ENCODE results near the gene GPX2. TPM values are rescaled to one million over a fixed set of nuclear protein-coding genes. Genes with fewer than 3 reads are reported as not detected.

The GPX2 gene
- total and polyA plus RNA-seq, 10 of the 15 experiments (the other 5 are each of a cell fraction or from before 2014, with no cell fraction given), result not detected

DNA sequence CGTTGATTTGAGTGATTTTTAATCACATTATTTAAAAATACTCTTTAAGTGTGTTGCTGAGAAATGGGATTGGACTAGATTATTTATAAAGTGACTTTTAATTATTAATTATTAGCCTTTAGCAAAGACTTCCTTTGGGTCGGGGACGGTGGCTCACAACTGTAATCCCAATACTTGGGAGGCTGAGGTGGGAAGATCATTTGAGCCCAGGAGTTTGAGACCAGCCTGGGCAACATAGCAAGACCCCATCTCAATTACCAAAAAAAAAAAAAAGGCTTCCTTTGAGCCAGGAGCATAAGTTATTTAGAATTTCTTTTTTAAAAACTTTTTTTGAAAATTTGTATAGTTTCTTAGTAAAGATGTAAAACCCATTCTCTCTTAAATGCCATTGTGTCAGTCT, 19.5 kb downstream of the GPX2 start:
- Histone ChIP-seq H3K4me3 (no peak overlapping the region), H3K27me3 (replicated peaks in 1 of 2; ENCODE audit: control insufficient read depth in 2 of 2, insufficient read depth in 2 of 2, low read length in 1 of 2) (no peaks in the 10 kb centered on the region), H3K79me2 (ENCODE audit: control insufficient read depth, insufficient read depth, low read length) (peaks cover 28% of the 10 kb centered on the region), H3K36me3 (ENCODE audit: control insufficient read depth in 2 of 2, insufficient read depth in 2 of 2, low read length in 1 of 2) (peaks cover 2 to 17% of the 10 kb centered on the region in 2 experiments; a peak in 2 of 4 replicates), H3K27ac (ENCODE audit: control insufficient read depth, insufficient read depth) (no peak overlapping the region), H3K4me2 (ENCODE audit: control insufficient read depth, insufficient read depth) (no peak overlapping the region), H3K4me1 (ENCODE audit: control insufficient read depth, insufficient read depth, low read length) (peaks cover 3% of the 10 kb centered on the region), H3K9ac (ENCODE audit: control insufficient read depth, insufficient read depth, low read length) (no peak overlapping the region), H4K20me1 (ENCODE audit: control insufficient read depth, insufficient read depth) (no peaks in the 10 kb centered on the region), H3K9me3 (replicated peaks; ENCODE audit: control insufficient read depth, insufficient read depth, low read length) (no peaks in the 10 kb centered on the region; the same call in 2 of the 3 replicates), H2AFZ (ENCODE audit: control insufficient read depth, low read depth, low read length) (no peak overlapping the region)
- in situ Hi-C loops (cut with MboI) (no loop called here), intact Hi-C loops (cut with micrococcal nuclease; ENCODE audit: unreplicated experiment) (no loop called here)
- POLR2A ChIA-PET, result no interaction called here
- ATAC-seq (no peak), DNase-seq (ENCODE audit: low read depth, low spot score) (no peak), FAIRE-seq (no peak)
- no TSS peak for BruUV-seq (replicated peaks)
- CTCF ChIA-PET, result interaction anchor here (1.1 to 2.9 kb wide), 3 partner anchors 9 to 31 kb away, joined by 3 to 10 read pairs (median 9); no protein-coding TSS in a partner anchor
- RAD21 ChIA-PET (ENCODE audit: unreplicated experiment), result interaction anchor here (0.7 to 1.2 kb wide), 2 partner anchors 13 to 579 kb away, joined by 3 read pairs; no protein-coding TSS in a partner anchor
- 81% methylated on average over 3 of the region's 3 CpGs for WGBS (ENCODE audit: insufficient coverage, insufficient replicate concordance, low lambda C conversion rate, missing lambda C conversion rate)
- TF ChIP-seq SUPT20H (IDR thresholded peaks at IDR 0.05; ENCODE audit: borderline replicate concordance, control insufficient read depth, low read depth, low read length), result no peak
- TF ChIP-seq MYB (IDR thresholded peaks at IDR 0.05; ENCODE audit: borderline replicate concordance, low read depth, low read length), result no peak
- no peak for TF ChIP-seq CBX5 (IDR thresholded peaks at IDR 0.05; ENCODE audit: low read depth)
- TF ChIP-seq EZH2 (IDR thresholded peaks at IDR 0.05; ENCODE audit: borderline replicate concordance, control insufficient read depth, low read depth, low read length), result no peak
- TF ChIP-seq STAT1 (conservative IDR thresholded peaks at IDR 0.05), result no peak
- no peak for TF ChIP-seq ZNF207 (IDR thresholded peaks at IDR 0.05; ENCODE audit: borderline replicate concordance)
- no peak for TF ChIP-seq IKZF2 (IDR thresholded peaks at IDR 0.05)
- TF ChIP-seq TCF3 (IDR thresholded peaks at IDR 0.05; ENCODE audit: borderline replicate concordance, insufficient read depth, low read depth, low read length), result no peak
- TF ChIP-seq CREB1 (IDR thresholded peaks at IDR 0.05; ENCODE audit: low read depth), result no peak
- no peak for TF ChIP-seq POU2F2 (IDR thresholded peaks at IDR 0.05; ENCODE audit: borderline replicate concordance, low read depth, low read length)
- TF ChIP-seq, protein P1, sequence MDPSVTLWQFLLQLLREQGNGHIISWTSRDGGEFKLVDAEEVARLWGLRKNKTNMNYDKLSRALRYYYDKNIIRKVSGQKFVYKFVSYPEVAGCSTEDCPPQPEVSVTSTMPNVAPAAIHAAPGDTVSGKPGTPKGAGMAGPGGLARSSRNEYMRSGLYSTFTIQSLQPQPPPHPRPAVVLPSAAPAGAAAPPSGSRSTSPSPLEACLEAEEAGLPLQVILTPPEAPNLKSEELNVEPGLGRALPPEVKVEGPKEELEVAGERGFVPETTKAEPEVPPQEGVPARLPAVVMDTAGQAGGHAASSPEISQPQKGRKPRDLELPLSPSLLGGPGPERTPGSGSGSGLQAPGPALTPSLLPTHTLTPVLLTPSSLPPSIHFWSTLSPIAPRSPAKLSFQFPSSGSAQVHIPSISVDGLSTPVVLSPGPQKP (IDR thresholded peaks at IDR 0.05; ENCODE audit: low read depth, low read length), result no peak
- SMC1A ChIA-PET (ENCODE audit: uncharacterized antibody, unreplicated experiment), result interaction anchor here (0.7 to 2.9 kb wide), 3 partner anchors 9 to 32 kb away, joined by 3 to 14 read pairs (median 5); no protein-coding TSS in a partner anchor

Data from GM12878 (cell line).